Measurements from ENCODE around the gene PKHD1. TPM values are rescaled to one million over a fixed set of nuclear protein-coding genes. Genes with fewer than 3 reads are reported as not detected.

Gene PKHD1
- total RNA-seq, 2 experiments from 2014 or later, result not detected

GRCh38 chr6:51704932-51705540 lies 382.4 kb downstream of the PKHD1 start:
- H3K9me3 Mint-ChIP-seq, result no peaks in the 10 kb centered on the region
- DNase-seq, result no peak
- no peaks in the 10 kb centered on the region for H3K4me1 Mint-ChIP-seq
- no peaks in the 10 kb centered on the region for H3K36me3 Mint-ChIP-seq
- H3K27me3 Mint-ChIP-seq, result no peaks in the 10 kb centered on the region
- H3K4me3 Mint-ChIP-seq, result no peak overlapping the region
- no peak overlapping the region for H3K27ac Mint-ChIP-seq

- no peaks in the 10 kb centered on the region for H3K36me3 Mint-ChIP-seq
- no peaks in the 10 kb centered on the region for H3K27me3 Mint-ChIP-seq
- H3K9me3 Mint-ChIP-seq, result no peaks in the 10 kb centered on the region
- no peak overlapping the region for H3K27ac Mint-ChIP-seq
- no peaks in the 10 kb centered on the region for H3K4me1 Mint-ChIP-seq
- no peak overlapping the region for H3K4me3 Mint-ChIP-seq
- DNase-seq, result no peak
Observed at GRCh38 chr6:51702851-51703250, 384.6 kb downstream of the PKHD1 start.

DNA sequence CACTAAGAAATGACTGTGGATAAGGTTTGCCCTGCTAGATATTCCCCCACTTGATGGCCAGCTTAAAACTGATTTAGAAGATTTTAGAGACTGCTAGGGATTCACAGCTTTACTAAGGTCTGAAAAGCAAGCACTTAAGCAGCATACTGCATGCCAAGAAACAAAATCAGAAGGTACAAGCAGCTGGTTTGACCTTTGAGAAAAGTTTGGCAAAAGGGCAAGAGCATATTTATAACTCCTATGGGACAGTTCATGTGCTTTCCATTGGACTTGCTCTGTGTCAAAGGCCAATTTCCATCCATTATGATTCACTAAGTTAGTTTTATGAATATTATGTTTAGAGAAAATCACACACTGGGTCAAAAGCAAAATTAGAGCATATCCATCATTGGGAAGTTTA lies 402.8 kb downstream of the PKHD1 start:
- H3K36me3 Mint-ChIP-seq, result no peaks in the 10 kb centered on the region
- H3K27ac Mint-ChIP-seq, result no peak overlapping the region
- no peak for DNase-seq
- no peak overlapping the region for H3K4me3 Mint-ChIP-seq
- no peaks in the 10 kb centered on the region for H3K4me1 Mint-ChIP-seq
- H3K9me3 Mint-ChIP-seq, result peaks cover 4% of the 10 kb centered on the region
- H3K27me3 Mint-ChIP-seq, result no peaks in the 10 kb centered on the region

- Mint-ChIP-seq H3K27me3 (no peaks in the 10 kb centered on the region), H3K4me3 (no peak overlapping the region), H3K36me3 (no peaks in the 10 kb centered on the region), H3K4me1 (no peaks in the 10 kb centered on the region), H3K27ac (no peak overlapping the region), H3K9me3 (peaks cover 4% of the 10 kb centered on the region)
- DNase-seq, result no peak
Observed at GRCh38 chr6:51684038-51684437, 403.4 kb downstream of the PKHD1 start.

GRCh38 chr6:51678905-51679620 lies 408.4 kb downstream of the PKHD1 start:
- Mint-ChIP-seq H3K9me3 (no peaks in the 10 kb centered on the region), H3K27me3 (no peaks in the 10 kb centered on the region), H3K36me3 (no peaks in the 10 kb centered on the region), H3K27ac (no peak overlapping the region), H3K4me1 (no peaks in the 10 kb centered on the region), H3K4me3 (no peak overlapping the region)
- no peak for DNase-seq

DNA sequence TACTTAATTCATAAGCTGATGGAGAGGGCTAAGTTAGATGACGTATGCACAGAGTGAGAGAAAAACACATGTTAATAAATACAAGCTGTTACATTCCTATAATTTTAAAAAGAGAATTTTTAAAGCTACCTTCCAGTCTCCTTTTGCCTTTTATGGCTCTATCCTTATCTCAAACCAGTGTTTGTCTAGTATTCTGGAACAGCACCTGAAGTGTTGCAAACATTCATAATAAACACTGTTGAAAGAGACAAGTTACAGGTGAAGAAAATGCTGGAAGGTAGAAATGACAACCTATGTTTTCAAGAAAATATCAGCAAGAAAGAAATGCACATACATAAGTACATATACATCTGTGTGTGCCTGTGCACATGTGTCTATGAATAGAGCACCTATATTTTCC lies 409.1 kb downstream of the PKHD1 start:
- no peaks in the 10 kb centered on the region for H3K36me3 Mint-ChIP-seq
- H3K9me3 Mint-ChIP-seq, result no peaks in the 10 kb centered on the region
- no peaks in the 10 kb centered on the region for H3K27me3 Mint-ChIP-seq

DNA sequence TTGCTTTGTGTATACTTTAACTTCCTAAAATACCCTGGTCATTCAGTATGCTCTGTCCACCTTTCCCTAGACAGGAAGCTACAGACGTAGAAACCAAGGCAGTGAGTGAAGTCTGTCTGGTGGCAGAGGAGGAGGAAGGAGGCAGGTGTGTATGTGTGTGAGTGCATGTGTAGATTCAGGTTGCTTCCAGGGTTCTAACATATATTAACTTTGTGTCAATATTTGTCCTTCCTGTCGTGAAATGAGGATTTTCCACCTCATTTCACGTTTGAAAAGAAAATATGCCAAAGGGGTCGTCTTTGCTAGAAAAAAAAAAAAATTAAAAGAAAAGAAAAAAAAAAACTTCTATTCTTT lies 411.5 kb downstream of the PKHD1 start:
- Mint-ChIP-seq H3K36me3 (no peaks in the 10 kb centered on the region), H3K27me3 (no peaks in the 10 kb centered on the region), H3K27ac (no peak overlapping the region), H3K4me3 (no peak overlapping the region), H3K9me3 (no peaks in the 10 kb centered on the region), H3K4me1 (no peaks in the 10 kb centered on the region)
- DNase-seq, result no peak

More for the DNA sequence above, 409.1 kb downstream of the PKHD1 start:
- Mint-ChIP-seq H3K4me1 (no peaks in the 10 kb centered on the region), H3K4me3 (no peak overlapping the region), H3K27ac (no peak overlapping the region)
- no peak for DNase-seq

DNA sequence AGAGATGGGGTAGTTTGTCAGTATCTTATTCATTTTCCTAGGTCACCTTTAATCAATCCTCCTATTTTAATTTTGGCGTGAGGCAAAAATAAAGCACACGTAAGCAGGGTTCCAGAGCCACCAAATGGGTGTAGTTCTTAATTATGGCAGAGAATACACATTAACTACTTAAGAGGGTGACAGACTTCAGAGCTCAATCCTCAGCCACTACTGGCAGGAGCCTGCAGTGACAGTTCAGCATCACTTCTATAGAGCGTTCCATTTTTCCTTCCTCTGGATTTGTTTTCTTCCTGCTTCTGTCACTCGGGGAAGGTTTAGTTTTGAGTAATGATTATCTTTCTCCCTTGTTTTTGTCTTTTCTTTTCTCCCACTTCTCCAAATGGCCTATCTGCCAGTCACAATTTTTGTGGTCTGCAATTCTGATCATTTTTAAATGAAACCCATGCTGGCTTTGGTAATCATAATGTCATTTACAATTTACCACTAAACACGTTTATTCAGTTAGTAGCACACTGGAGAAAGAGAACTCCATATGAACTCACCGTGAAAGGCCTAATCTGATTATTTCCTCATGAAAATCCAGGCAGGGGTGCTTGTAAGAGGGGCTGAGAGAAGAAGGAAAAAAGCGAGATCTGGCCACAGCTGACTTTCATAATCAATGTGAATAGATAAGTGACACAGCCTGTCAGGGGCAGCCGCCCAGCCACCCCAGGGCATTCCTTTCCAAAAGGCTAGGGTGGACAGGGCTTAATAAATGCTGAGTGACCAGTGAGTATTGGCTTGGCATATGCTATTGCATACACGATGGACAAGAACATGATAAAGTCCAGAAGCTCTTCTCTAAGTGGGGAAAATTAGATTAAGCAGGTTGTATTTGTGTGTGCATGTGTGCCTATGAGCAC lies 412.1 kb downstream of the PKHD1 start:
- no peak for DNase-seq
- no peaks in the 10 kb centered on the region for H3K4me1 Mint-ChIP-seq
- H3K36me3 Mint-ChIP-seq, result no peaks in the 10 kb centered on the region
- no peak overlapping the region for H3K4me3 Mint-ChIP-seq
- H3K27ac Mint-ChIP-seq, result no peak overlapping the region
- H3K9me3 Mint-ChIP-seq, result no peaks in the 10 kb centered on the region
- H3K27me3 Mint-ChIP-seq, result no peaks in the 10 kb centered on the region

DNA sequence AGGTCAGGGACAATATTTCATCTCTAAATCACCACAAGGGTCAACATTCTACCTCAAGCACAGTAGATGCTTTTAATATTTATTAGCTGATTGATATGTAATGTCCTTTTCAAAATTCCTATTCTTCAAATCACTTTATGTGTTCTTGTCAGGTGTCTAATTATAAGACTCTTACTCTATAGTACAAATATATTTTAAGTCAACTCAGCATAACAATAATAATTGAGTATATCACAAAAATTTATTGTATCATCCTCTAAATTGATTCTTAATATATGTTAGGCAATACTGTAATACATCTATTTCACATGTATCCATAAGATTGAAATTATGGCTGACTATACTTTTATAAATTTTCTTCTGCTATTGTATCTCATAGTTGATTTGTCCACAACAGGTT lies 423.9 kb downstream of the PKHD1 start:
- H3K4me3 Mint-ChIP-seq, result no peak overlapping the region
- H3K9me3 Mint-ChIP-seq, result no peaks in the 10 kb centered on the region
- no peak for DNase-seq
- no peaks in the 10 kb centered on the region for H3K27me3 Mint-ChIP-seq
- no peak overlapping the region for H3K27ac Mint-ChIP-seq
- H3K36me3 Mint-ChIP-seq, result no peaks in the 10 kb centered on the region
- H3K4me1 Mint-ChIP-seq, result no peaks in the 10 kb centered on the region

DNA sequence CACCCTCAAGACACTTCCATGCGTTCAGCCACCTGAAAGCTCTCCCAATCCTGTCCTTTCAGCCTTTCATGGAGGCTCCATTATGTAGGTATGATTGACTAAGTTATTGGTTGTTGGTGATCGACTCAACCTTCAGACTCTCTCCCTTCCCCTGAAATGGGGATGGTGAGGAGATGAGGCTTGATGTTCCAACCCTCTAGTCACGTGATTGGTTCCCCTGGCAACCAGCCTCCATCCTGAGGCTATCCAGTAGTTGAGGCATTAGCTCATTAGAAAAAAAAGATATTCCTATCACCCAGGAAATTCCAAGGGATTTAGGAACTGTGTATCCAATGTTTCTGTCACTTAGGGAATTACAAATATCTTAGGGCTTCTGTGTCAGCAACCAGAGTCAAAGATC lies 426.6 kb downstream of the PKHD1 start:
- H3K27me3 Mint-ChIP-seq, result no peaks in the 10 kb centered on the region
- H3K4me3 Mint-ChIP-seq, result no peak overlapping the region
- H3K9me3 Mint-ChIP-seq, result no peaks in the 10 kb centered on the region
- no peak for DNase-seq
- no peaks in the 10 kb centered on the region for H3K4me1 Mint-ChIP-seq
- H3K36me3 Mint-ChIP-seq, result no peaks in the 10 kb centered on the region
- no peak overlapping the region for H3K27ac Mint-ChIP-seq

- Mint-ChIP-seq H3K36me3 (no peaks in the 10 kb centered on the region), H3K27ac (no peak overlapping the region), H3K27me3 (no peaks in the 10 kb centered on the region), H3K4me3 (no peak overlapping the region), H3K9me3 (no peaks in the 10 kb centered on the region), H3K4me1 (no peaks in the 10 kb centered on the region)
- no peak for DNase-seq
Observed at GRCh38 chr6:51657491-51657890, 429.9 kb downstream of the PKHD1 start.

- no peaks in the 10 kb centered on the region for H3K9me3 Mint-ChIP-seq
Observed at GRCh38 chr6:51655517-51655916, 431.9 kb downstream of the PKHD1 start.

GRCh38 chr6:51654647-51655046 lies 432.8 kb downstream of the PKHD1 start:
- no peaks in the 10 kb centered on the region for H3K4me1 Mint-ChIP-seq
- no peaks in the 10 kb centered on the region for H3K27me3 Mint-ChIP-seq
- no peak overlapping the region for H3K4me3 Mint-ChIP-seq
- no peak for DNase-seq
- H3K36me3 Mint-ChIP-seq, result no peaks in the 10 kb centered on the region
- H3K9me3 Mint-ChIP-seq, result no peaks in the 10 kb centered on the region
- H3K27ac Mint-ChIP-seq, result no peak overlapping the region

More at GRCh38 chr6:51655517-51655916, 431.9 kb downstream of the PKHD1 start:
- Mint-ChIP-seq H3K4me1 (no peaks in the 10 kb centered on the region), H3K27ac (no peak overlapping the region), H3K27me3 (no peaks in the 10 kb centered on the region), H3K4me3 (no peak overlapping the region), H3K36me3 (no peaks in the 10 kb centered on the region)
- no peak for DNase-seq

- no peaks in the 10 kb centered on the region for H3K36me3 Mint-ChIP-seq
- no peak overlapping the region for H3K4me3 Mint-ChIP-seq
- no peak for DNase-seq
- no peaks in the 10 kb centered on the region for H3K9me3 Mint-ChIP-seq
- H3K27me3 Mint-ChIP-seq, result no peaks in the 10 kb centered on the region
- no peaks in the 10 kb centered on the region for H3K4me1 Mint-ChIP-seq
- H3K27ac Mint-ChIP-seq, result no peak overlapping the region
Observed at GRCh38 chr6:51651132-51651817, 436.1 kb downstream of the PKHD1 start.

DNA sequence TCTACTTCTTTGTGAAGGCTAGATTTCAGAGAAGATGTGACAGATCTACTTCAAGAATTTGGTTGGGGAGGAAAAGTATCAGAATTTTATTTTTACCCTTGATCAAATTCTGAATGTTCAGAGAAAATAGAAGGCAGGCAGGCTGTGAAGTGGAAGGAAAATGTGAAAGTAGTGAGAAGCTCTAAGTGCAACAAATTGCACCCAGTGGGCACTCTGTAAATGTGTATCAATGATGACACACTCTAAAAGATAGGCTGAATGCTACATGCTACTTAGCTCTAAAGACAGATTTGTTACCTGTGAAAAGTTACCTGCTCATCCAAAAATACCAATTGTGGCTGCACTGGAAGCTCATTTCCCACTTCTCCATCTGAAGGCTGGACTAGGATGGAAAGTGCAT lies 438.6 kb downstream of the PKHD1 start:
- Mint-ChIP-seq H3K9me3 (no peaks in the 10 kb centered on the region), H3K27me3 (no peaks in the 10 kb centered on the region), H3K36me3 (no peaks in the 10 kb centered on the region), H3K4me3 (no peak overlapping the region), H3K4me1 (no peaks in the 10 kb centered on the region), H3K27ac (no peak overlapping the region)
- DNase-seq, result no peak

Measured in activated naive CD8-positive, alpha-beta T cell treated with anti-CD3 and anti-CD28 coated beads for 36 hours (primary cell).